Upper lobe of left lung (tissue), 6 donors: ENCODE measurements around the gene JMY. TPM values are rescaled to one million over a fixed set of nuclear protein-coding genes. Genes with fewer than 3 reads are reported as not detected.

Source experiments
- ATAC-seq, 2 donors: fragments of 200-7000 bp; cut with Tn5 transposase; one replicate each; pipeline ENCODE4 v1.9.1; 2022; ENCODE audit warnings: mild to moderate bottlenecking in 2 of 2, moderate library complexity in 2 of 2; ENCODE audit not compliant: low FRiP score in 2 of 2
- DNase-seq, 2 donors: peaks; one replicate each; pipeline ENCODE4 v3.0.0-alpha.2; 2019 to 2020
- H3K27ac ChIP-seq, 4 donors: fragments of 200-600 bp; sonication (generic); one replicate each; pipeline ENCODE4 v1.5.1; 2016 to 2019
- H3K27me3 ChIP-seq, 4 donors: fragments of 200-600 bp; sonication (generic); one replicate each; pipeline ENCODE4 v1.5.1; 2017 to 2019
- H3K36me3 ChIP-seq, 4 donors: fragments of 200-600 bp; sonication (generic); one replicate each; pipeline ENCODE4 v1.5.1; 2016 to 2019
- H3K4me1 ChIP-seq, 4 donors: fragments of 200-600 bp; sonication (generic); one replicate each; pipeline ENCODE4 v1.5.1; 2018 to 2019
- H3K4me3 ChIP-seq, 4 donors: fragments of 200-600 bp; sonication (generic); one replicate each; pipeline ENCODE4 v1.5.1; 2017 to 2019; ENCODE audit warnings: mild to moderate bottlenecking in 2 of 4, moderate library complexity in 1 of 4
- H3K9me3 ChIP-seq, 4 donors: fragments of 200-600 bp; sonication (generic); one replicate each; pipeline ENCODE4 v1.5.1; 2018 to 2019
- EP300 ChIP-seq, 4 donors: sonication (generic); formaldehyde crosslinking; IDR thresholded peaks; one replicate each; pipeline ENCODE4 v1.5.1; 2017; ENCODE audit warnings: antibody characterized with exemption in 4 of 4, control low read depth in 2 of 4
- POLR2A ChIP-seq, 4 donors: fragments of 450-650 bp; IDR thresholded peaks; one replicate each; pipeline ENCODE4 v1.5.1; 2016 to 2017; ENCODE audit warnings: antibody characterized with exemption in 4 of 4, mild to moderate bottlenecking in 2 of 4
- POLR2AphosphoS5 ChIP-seq, 2 donors: sonication (generic); formaldehyde crosslinking; IDR thresholded peaks; one replicate each; pipeline ENCODE4 v1.5.1; 2017; ENCODE audit warnings: antibody characterized with exemption in 2 of 2
- WGBS, 2 donors: methylation state at CpG; one replicate each; pipeline ENCODE4 v1.1.5; 2017 to 2018; 5-methylcytosine and 5-hydroxymethylcytosine counted together
- small RNA-seq, 4 donors: library from RNA; depleted of rRNA; stranded (forward); fragments of <200 nt; gene quantifications; one replicate each; pipeline ENCODE3, GENCODE V24; 2016
- total RNA-seq, 6 donors: library from RNA; depleted of rRNA in 4 of 6; stranded (reverse); fragments of >200 nt in 4 of 6; gene quantifications; one replicate each; pipeline versions ENCODE4 v1.1.0 to v1.2.1, GENCODE V29; 2016 to 2021
- TF ChIP-seq, protein P1 (sequence below), 6 experiments: fragments of 450-650 bp in 4 of 6; fragments of 200-600 bp in 2 of 6; sonication (generic) in 2 of 6; IDR thresholded peaks; one replicate each; pipeline ENCODE4 v1.5.1; 2016 to 2019; ENCODE audit warnings: antibody characterized with exemption in 6 of 6
- donor health status: DM: no; HTN: no; CAD: no; lungs with moderate emphysema.
- donor health status: DM: no; HTN: yes; CAD: no; lungs with severe emphysema.

The JMY gene
- total RNA-seq, 6 donors from 2014 or later: 7.9 to 28.8 (median 11.9) TPM

DNA sequence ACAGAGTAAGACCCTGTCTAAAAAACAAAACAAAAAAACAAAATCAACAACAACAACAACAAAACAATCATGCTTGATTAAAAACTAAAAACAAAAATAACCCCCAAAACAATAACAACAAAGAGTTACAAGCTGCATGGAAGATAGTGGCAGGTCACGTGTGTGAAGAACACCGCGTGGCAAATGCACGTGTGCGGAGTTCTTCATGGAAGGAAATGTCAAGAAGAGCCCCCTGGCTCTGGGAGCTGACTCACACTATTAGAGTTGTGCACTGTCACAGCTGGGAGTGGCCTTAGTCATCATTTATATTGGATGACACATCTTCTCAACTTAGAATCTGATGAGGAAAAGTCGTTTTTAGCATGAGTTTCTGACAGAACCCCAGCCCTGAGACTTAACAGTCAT is 110.5 kb downstream of the JMY start:
- H3K27me3 ChIP-seq: no peaks in the 10 kb centered on the region
- ATAC-seq: no peak
- TF ChIP-seq, protein P1, sequence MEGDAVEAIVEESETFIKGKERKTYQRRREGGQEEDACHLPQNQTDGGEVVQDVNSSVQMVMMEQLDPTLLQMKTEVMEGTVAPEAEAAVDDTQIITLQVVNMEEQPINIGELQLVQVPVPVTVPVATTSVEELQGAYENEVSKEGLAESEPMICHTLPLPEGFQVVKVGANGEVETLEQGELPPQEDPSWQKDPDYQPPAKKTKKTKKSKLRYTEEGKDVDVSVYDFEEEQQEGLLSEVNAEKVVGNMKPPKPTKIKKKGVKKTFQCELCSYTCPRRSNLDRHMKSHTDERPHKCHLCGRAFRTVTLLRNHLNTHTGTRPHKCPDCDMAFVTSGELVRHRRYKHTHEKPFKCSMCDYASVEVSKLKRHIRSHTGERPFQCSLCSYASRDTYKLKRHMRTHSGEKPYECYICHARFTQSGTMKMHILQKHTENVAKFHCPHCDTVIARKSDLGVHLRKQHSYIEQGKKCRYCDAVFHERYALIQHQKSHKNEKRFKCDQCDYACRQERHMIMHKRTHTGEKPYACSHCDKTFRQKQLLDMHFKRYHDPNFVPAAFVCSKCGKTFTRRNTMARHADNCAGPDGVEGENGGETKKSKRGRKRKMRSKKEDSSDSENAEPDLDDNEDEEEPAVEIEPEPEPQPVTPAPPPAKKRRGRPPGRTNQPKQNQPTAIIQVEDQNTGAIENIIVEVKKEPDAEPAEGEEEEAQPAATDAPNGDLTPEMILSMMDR (IDR thresholded peaks at IDR 0.05): no peak
- TF ChIP-seq POLR2AphosphoS5 (IDR thresholded peaks at IDR 0.05) (no peak), POLR2A (IDR thresholded peaks at IDR 0.05) (no peak), EP300 (IDR thresholded peaks at IDR 0.05) (no peak)
- DNase-seq: no peak
- H3K27ac ChIP-seq: no peak overlapping the region
- no peaks in the 10 kb centered on the region for H3K36me3 ChIP-seq
- no peak overlapping the region for H3K4me3 ChIP-seq
- no peaks in the 10 kb centered on the region for H3K9me3 ChIP-seq
- no peaks in the 10 kb centered on the region for H3K4me1 ChIP-seq
- WGBS, 2 donors: 82 to 90% methylated on average over 6 of the region's 6 CpGs

DNA sequence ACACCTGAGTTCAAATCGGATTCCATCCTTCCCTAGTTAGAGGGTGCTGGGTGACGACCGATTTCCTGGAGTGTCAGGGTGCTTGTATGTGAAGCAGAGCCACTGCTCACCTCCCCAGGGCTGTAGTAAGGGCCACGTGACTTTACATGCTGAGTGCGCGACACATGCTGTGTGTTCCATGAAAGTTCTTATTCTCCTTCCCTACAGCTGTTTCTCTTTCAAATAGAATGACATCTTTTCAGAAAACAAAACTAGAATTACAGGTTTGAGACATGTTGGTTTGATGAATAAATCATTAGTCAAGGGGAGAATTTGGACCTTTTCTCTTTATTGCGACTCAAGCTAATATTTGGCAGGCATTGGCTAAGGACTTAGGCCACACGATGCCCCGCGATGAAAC is 113.1 kb downstream of the JMY start:
- DNase-seq (no peak), ATAC-seq (no peak)
- H3K4me3 ChIP-seq: no peak overlapping the region
- no peaks in the 10 kb centered on the region for H3K9me3 ChIP-seq
- no peak overlapping the region for H3K27ac ChIP-seq
- H3K4me1 ChIP-seq: no peaks in the 10 kb centered on the region
- H3K36me3 ChIP-seq: no peaks in the 10 kb centered on the region
- WGBS, 2 donors: 88 to 90% methylated on average over 10 of the region's 10 CpGs
- no peaks in the 10 kb centered on the region for H3K27me3 ChIP-seq
- TF ChIP-seq POLR2AphosphoS5 (IDR thresholded peaks at IDR 0.05) (no peak), EP300 (IDR thresholded peaks at IDR 0.05) (no peak), POLR2A (IDR thresholded peaks at IDR 0.05) (no peak)
- TF ChIP-seq, protein P1 (IDR thresholded peaks at IDR 0.05): no peak

- Histone ChIP-seq H3K27ac (no peak overlapping the region), H3K27me3 (no peaks in the 10 kb centered on the region), H3K36me3 (no peaks in the 10 kb centered on the region), H3K9me3 (no peaks in the 10 kb centered on the region), H3K4me3 (no peak overlapping the region), H3K4me1 (no peaks in the 10 kb centered on the region)
- TF ChIP-seq, protein P1 (IDR thresholded peaks at IDR 0.05): no peak
- TF ChIP-seq POLR2A (IDR thresholded peaks at IDR 0.05): no peak
- no peak for TF ChIP-seq EP300 (IDR thresholded peaks at IDR 0.05)
- TF ChIP-seq POLR2AphosphoS5 (IDR thresholded peaks at IDR 0.05): no peak
- no peak for DNase-seq
- 75 to 83% methylated on average over 2 of the region's 2 CpGs for WGBS, 2 donors
- ATAC-seq: no peak
These were observed 114.0 kb downstream of the JMY start for GRCh38 chr5:79349881-79350280.

GRCh38 chr5:79357398-79357797 is 121.5 kb downstream of the JMY start:
- Histone ChIP-seq H3K4me1 (no peaks in the 10 kb centered on the region), H3K27ac (no peak overlapping the region), H3K27me3 (no peaks in the 10 kb centered on the region), H3K4me3 (no peak overlapping the region), H3K36me3 (no peaks in the 10 kb centered on the region), H3K9me3 (no peaks in the 10 kb centered on the region)
- TF ChIP-seq, protein P1 (IDR thresholded peaks at IDR 0.05): no peak
- TF ChIP-seq EP300 (IDR thresholded peaks at IDR 0.05): no peak
- no peak for TF ChIP-seq POLR2AphosphoS5 (IDR thresholded peaks at IDR 0.05)
- 17 to 27% methylated on average over 1 of the region's 1 CpG for WGBS, 2 donors
- no peak for DNase-seq
- ATAC-seq: no peak

Small RNA genes within 50 kb of the gene (small RNA-seq; reads per million reads assigned to genes)
- 0 reads per million in 4 donors for gene AC016559.1
- 0 reads per million in 4 donors for gene RF00425

Other genes with a start within 250 kb of the JMY start
- gene DMGDH, start 166.5 kb upstream of the JMY start, total RNA-seq: 1 to 10 TPM in 4 of 6 donors, under 1 TPM in 2; 0.46 to 1.3 (median 1.1) TPM
- gene BHMT2, start 166.4 kb upstream of the JMY start, total RNA-seq: 1 to 10 TPM in 4 of 6 donors, under 1 TPM in 2; 0.46 to 3.9 (median 1.4) TPM
- gene BHMT, start 124.3 kb upstream of the JMY start, total RNA-seq: 1 to 10 TPM in 1 of 6 donors, under 1 TPM in 2, not detected in 3; 0.26 to 1.4 (median 0.84) TPM